ENCODE data around the gene ITPRID1. TPM values are rescaled to one million over a fixed set of nuclear protein-coding genes. Genes with fewer than 3 reads are reported as not detected.
A peak's percentile ranks its signal among the peaks of the same experiment; 100 is the strongest.
"Not testable (repeated sequence)": the region's sequence is repeated elsewhere in the genome, so short reads cannot be mapped to it uniquely, and the experiment has no call there.

The ITPRID1 gene
- total RNA-seq, 1 experiment from 2014 or later: not detected

DNA sequence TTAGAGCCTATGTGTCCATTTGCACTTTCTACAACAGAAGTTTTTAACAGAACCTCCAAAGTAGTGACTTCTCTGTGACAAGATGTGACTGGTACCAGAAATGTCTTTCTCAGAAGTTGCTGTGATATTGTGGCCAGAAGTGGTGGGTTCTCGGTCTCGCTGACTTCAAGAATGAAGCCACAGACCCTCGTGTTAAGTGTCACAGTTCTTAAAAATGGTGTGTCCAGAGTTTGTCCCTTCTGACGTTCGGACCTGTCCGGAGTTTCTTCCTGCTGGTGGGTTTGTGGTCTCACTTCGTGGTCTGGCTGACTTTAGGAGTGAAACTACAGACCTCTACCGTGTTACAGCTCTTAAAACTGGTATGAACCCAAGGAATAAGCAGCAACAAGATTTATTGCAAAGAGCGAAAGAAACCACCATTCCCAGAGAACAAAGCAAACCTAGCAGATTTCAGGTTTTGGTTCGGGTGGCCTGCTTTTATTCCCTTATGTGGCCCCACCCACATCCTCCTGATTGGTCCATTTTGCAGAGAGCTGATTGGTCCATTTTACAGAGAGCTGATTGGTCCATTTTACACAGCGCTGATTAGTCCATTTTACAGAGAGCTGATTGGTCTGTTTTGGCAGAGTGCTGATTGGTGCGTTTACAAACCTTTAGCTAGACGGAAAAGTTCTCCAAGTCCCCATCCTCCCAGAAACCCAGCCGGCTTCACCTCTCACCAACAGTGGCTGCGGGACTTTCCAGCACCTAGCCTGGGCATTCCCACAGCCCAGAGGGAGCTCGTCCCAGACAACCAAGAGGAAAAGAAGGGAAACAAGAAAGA is 3.0 kb downstream of the ITPRID1 start:
- DNase-seq (ENCODE audit: low spot score): no peak

DNA sequence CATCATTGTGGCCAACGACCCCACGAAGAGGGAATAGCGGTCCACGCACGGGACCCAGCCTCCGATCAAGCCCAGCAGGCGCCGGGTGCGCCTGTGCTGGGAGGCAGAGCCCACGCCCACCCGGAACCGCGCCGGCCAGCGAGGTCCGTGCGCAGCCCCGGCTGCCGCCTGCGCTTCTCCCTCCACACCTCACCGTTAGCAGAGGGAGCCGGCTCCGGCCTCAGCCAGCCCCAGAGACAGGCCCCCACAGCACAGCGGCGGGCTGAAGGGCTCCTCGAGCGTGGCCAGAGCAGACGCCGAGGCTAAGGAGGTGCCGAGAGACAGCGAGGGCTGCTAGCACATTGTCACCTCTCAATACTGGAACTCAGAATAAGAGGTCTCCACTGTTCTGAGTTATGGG is 3.6 kb downstream of the ITPRID1 start:
- no peak for DNase-seq (ENCODE audit: low spot score)

DNA sequence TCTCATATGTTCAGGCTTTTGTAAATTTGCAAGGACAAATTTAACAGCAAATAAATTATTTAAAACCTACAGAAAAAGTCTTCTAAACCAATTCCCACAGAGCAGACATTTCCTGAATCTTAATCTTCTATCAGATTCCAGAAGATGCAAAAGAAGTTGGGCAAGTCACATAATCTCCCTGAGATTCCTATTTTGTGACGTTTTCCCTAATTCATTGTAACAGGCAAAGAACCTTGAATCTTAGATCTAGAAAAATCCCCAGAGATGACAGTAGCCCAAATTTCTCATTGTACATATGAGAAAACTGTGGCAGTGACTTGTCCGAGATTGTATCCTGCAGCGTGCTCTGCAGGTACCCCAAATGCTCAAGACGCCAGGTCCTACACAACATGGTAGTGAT is 4.9 kb downstream of the ITPRID1 start:
- DNase-seq (ENCODE audit: low spot score): no peak

DNA sequence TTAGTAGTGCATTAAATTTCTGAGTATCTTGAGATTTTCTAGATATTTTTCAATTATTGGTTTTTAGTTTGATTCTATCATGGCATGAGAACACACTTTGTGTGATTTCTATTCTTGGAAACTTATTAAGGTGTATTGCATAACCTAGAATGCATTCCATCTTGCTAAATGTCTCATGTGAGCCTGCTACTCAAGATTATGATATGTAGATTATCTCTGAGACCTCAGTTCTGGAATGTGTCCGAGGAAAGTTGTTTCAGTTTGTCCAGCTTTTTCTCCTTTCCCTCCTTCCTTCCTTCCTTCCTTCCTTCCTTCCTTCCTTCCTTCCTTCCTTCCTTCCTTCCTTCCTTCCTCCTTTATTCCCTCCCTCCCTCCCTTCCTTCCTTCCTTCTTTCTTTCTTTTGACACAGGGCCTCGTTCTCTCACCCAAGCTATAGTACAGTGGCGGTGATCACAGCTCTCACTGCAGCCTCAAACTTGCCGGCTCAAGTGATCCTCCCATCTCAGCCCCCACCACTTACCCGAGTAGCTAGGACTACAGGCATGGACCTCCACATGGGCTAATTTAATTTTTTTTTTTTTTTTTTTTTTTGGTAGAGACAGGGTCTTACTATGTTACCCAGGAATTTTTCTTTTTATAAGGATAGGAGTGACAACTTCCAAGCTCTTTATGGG is 7.6 kb downstream of the ITPRID1 start:
- no peak for DNase-seq (ENCODE audit: low spot score)

DNA sequence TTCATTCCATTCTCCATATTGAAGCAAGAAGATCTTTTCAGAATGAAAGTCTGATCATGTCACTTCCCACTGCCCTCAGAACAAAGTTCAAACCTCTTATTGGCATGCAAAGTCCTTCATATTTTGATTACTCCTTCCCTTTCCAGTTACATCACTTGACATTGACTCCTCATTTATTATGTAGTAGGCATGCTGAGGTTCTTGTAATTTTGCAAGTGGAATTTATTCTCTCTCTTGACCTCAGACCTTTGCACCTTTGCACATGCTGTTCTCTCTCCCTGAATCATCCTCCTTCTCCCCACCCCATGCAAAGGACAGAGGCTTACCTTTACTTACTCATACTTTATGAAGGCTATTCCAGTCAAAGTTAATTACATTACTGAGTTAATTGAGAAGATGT is 13.0 kb downstream of the ITPRID1 start:
- no peak for DNase-seq (ENCODE audit: low spot score)

DNA sequence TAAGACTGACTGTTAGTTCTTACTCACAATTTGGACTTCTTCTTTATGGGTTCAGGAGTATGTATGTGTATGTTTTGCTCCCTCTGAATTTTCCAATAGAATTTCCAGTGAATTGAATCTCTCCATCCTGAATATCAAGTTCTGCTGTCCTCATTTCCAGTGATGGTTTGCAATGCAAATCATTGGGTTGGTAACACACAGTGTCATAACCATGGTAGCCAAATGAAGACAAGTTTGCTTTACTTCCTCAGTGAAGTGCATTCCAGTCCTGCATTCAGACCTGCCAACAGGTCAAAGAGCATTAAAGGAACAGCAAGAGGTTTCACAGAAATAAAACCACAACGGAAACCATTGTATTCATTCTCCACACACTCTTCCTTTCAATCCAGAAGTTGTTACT is 15.2 kb downstream of the ITPRID1 start:
- no peak for DNase-seq (ENCODE audit: low spot score)

DNA sequence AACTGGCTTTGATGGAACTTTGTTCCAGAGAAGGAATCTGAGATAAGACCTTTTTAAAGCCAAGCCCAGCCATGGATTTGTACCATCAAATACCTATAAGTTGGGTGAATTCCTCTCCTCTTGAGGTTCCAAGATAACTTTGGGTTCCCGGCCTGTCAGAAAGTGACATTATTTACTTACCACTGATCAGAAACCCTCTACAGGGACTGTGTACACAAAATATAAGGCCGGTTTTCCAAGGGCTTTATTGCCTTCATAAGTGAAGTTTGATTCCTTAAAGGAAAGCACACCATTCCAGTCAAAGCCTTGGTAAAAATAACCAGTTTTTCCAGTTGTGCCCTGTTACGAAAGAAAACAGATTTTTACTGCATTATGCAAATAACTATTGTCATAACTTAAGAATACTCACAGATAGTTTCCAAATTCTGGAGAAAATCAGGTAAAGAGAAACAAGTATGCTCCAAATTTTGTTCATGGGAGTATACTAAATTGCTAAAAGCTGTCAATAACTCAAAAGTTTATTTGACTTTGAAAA is 26.8 kb downstream of the ITPRID1 start:
- not testable (repeated sequence) for DNase-seq (ENCODE audit: low spot score)

DNA sequence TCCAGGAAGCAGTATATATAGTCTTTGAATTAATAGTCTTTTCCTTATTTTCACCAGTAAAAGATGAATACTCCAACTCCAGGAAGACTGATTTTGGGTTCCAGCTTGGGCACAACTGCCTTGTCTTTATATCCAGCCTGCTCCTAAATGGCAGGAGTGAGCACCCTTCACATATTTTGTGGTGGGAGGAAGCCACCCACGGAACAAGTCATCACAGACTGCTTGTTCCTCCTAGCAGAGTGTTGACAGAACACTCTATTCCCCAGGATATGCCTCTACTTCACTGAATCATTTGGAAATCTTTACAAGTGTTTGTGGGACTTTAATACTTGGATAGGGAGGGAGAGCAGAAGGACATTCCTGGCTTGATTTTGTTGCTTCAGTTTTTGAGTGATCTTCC is 31.7 kb downstream of the ITPRID1 start:
- no peak for DNase-seq (ENCODE audit: low spot score)

DNA sequence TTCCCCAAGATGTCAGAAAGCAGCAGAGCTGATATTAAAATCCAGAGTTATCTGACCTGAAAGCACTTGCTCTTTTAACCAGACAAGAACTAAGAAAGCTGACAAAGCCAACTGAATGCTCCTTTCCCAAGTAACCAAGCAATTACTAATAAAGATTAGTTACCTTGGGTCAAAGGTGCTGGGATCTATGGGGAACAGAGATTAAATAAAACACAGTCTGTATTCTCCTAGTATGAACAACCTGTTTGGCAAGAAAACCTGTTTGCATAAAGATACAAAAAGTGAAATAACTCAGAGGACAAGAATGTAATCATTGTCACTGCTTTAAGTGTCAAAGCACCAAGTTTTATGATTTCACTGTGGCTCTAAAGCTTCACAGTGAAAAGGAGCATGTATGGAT is 35.7 kb downstream of the ITPRID1 start:
- no peak for DNase-seq (ENCODE audit: low spot score)

DNA sequence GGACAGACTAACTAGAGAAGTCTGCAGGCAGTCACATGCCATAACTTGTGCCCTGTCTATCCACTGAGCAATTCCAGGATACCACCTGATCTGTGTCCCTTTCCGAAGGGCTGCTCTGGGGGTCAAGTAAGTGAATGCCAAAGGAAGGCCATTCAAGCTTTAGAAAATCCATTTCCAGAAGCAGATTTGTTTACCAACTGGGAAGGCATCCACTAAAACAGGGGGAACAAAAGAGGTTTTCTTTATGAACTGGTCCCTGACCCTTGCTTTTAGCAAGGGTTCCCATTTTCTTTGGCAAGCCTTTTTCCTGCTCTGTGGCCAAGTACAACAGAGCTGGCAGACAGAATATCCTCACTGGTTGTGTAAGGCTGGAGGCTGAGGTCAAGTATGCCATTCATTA is 36.5 kb downstream of the ITPRID1 start:
- DNase-seq (ENCODE audit: low spot score): no peak

DNA sequence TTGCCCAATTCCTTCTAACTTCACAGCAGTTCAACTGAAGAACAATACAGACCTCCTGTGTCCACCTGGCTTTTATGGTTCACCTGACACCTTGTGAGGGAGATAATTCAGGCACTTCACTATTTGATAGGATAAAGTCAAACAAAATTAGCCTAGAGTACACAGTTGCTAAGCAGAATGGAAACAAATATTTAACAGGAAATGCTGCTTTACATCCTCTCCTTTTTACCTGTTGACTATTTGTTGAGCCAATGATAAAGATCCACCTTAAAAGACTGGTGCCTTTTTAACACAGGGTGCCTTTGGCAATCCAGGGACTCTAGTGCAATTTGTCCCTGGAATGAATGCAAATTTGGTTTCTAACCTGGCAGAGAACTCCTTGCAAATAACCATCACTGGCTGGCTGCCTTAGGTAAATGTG is 39.8 kb downstream of the ITPRID1 start:
- DNase-seq (ENCODE audit: low spot score): no peak

DNA sequence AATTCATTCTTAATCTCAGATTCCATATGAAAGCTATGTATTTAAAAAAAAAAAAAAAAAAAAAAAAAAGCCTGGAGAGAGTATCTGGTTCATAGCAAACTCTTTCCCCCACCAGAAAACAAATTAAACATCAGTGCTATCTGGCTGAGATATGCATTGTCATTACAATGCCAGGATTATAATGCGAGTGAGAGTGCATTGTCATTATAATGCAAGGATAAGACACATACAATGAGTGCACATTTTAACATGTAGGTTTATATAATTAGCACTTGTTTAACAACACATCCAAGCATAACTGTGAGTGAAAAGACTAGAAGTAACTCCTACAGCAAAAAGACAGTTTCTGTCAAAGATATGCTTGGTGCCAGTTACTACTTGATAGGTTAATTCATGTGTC is 48.1 kb downstream of the ITPRID1 start:
- no peak for DNase-seq (ENCODE audit: low spot score)

DNA sequence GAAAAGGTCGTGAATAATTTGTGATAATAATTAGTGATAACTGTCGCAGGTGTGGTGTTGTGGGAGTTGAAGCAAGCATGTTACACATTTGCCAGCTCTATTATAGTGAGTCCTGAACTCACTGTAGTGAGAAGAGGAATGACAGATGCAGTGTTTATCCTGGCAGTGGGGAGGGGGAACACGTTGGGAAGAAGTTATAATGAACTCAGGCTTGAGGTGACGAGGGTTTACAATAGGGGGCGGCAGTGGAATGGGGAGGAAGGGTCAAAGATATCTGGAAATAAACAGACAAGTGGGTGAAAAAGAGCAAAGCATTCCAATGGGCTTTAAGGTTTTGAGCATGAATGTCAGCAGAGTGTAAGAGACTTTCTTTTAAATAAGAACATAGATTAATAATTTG is 49.6 kb downstream of the ITPRID1 start:
- DNase-seq (ENCODE audit: low spot score): no peak

DNA sequence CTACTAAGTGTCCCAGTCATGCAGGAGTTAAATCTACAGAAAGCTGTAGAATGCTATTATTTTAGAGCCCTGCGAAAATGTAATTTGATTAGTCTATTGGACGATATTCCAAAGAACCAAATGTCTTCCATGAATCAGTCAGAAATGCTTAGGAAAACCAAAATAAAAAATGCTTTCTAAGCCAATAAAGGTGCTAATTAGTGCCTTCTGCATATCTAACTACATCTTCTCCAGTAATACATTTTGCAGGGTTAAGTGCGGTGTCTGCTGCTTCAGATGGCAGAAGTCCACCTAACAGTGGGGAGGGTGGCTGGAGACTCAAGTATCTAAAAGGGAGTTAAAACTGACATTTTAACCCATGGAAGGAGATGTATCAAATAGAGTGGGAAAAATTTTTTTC is 50.1 kb downstream of the ITPRID1 start:
- DNase-seq (ENCODE audit: low spot score): no peak

DNA sequence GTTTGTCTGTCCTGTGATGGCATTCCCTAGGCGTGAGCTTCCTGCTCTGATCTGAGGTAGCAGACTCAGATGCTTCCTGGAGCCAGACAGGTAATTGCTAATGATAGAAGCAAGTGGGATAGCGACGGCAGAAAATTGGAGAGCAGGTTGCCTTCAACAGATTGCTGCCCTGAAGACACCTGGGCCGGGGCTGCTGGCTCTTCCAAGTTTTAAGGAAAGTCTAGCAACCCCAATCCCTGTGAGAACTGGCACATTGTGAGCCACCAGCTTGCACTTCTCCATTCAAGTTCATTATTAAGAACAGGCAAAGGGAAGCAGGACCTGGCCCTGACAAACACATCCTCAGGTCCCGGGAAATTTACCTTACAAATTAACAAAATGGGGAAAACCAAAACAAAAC is 50.8 kb downstream of the ITPRID1 start:
- no peak for DNase-seq (ENCODE audit: low spot score)

DNA sequence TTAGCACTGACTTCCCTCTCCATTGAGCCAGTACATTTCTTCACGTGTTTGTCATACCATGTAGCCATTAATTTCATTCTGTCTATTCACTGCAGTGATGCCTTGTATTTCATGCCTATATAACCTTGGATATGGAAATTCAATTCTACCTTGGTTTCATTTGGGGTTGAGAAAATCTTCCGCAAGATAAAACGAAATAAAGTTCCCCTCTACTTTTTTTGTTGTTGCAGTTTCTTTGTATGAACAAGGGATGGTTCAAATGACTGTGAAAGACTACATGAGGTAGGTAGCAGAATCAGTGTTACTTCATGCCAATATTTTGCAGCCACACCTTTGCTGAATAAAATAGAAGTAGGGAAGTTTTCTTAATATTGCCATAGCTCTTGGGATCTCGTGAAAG is 55.6 kb downstream of the ITPRID1 start:
- no peak for DNase-seq (ENCODE audit: low spot score)

DNA sequence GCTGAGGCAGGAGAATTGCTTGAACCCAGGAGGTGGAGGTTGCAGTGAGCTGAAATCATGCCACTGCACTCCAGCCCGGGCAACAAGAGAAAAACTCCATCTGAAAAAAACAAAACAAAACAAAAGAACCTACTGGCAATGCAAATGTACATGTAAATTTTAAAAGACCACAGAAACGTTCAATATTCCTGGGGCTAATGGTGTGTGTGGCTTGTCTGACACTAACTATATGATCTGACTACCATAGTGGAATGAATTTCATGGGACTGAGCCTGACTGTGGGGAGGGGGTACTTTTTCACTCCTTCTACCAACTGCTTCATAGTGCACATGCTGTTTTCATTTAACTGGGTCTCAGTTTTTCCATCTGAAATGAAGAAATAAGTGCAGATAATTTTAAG is 69.6 kb downstream of the ITPRID1 start:
- no peak for DNase-seq (ENCODE audit: low spot score)

DNA sequence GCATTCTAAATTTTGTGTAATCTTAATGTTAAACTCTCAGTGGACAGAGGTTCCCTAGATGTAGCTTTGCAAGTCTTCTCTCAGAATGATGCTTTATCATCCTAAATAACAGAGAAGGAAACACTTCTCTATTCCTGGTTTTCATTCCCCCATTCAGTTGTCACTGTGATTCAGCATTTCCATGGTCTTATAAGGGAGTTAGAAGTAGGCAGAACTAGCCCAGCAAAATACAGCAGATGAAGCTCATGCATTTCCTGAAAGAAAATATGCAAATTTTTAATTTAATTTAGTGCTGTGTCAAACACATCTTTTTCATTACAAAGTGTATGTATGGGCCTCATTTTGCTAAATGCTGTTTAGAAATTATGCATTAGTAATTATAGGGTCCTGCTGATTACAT is 70.1 kb downstream of the ITPRID1 start:
- no peak for DNase-seq (ENCODE audit: low spot score)

DNA sequence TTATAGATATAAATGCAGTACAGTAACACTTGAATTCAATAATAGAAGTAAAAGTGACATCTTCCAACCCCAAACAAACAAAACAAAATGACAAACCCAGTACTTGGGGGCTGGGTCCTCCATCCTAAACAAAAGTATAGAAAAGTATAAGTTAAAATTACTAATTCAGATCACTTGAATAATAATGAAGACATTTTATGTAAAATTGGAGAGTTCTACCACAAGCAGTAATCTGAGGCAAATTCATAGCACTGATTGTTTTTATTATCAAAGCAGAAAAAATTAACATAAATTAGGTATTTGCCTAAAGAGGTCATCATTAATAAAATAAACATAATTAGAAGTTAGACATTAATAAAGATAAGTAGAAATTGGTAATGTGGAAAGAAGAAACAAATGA is 81.5 kb downstream of the ITPRID1 start:
- no peak for DNase-seq (ENCODE audit: low spot score)

DNA sequence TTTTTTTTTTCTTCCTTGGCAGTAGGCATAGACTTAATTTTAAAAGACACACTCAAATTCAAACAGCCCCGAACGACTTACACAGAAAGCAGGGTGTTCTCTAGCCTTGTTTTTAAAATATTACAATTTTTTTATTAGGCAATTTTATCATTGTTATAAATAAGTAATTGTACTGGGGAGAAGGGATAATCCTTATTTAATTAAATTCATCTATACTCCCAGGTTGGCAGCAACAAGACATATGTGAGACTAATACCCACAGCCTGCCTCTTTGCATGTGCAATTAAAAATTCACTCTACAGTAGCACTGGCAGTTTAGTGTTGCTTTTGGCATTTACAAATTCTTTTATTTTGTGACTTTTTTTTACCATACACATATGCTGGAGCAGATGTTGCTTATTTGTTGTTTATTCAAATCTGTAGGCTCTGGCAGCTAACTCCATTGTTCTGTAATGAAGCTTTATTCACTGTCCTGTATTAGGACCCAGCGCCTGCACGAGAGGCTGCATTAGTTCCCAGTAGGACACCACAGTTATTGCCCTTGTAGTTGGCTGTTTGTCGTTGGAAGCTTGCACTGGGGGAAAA is 88.2 kb downstream of the ITPRID1 start:
- DNase-seq (ENCODE audit: low spot score): no peak

DNA sequence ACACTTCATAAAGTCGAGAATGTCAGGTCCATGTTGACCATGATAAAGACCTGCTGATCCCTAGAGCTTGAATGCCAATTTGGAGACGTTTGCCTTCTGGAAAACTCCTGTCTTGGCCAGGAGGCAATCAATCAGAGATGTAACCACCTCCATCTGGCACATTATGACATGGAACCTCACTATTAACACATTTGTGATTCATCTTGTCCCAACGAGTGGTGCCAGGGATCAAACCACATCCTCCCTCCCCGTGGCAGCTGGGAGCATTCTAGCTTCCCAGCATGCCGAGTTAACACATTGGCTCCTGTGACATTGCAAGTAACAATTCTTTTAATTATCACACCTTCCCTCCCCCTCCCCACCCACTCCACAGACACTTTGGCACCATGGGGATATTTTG is 89.2 kb downstream of the ITPRID1 start:
- DNase-seq (ENCODE audit: low spot score): peak; percentile 87

DNA sequence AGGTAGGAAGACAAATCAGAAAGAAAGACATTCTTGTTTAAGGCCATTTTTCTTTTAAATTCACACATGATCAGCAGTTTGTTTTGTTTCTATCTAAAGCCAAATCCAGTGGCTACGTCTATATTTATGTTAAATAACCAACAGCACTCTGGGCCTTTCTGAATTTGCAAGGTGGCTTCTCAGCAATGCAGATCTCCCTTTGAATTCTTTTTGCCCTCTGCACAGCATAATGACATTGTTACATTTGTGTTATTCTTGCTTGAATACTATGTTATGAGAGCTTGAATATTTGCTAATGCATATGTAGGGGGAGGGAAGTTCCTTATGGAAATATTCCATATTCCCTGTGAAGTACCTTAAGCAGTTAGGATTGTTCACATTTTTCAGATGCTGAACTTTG is 99.7 kb downstream of the ITPRID1 start:
- no peak for DNase-seq (ENCODE audit: low spot score)

DNA sequence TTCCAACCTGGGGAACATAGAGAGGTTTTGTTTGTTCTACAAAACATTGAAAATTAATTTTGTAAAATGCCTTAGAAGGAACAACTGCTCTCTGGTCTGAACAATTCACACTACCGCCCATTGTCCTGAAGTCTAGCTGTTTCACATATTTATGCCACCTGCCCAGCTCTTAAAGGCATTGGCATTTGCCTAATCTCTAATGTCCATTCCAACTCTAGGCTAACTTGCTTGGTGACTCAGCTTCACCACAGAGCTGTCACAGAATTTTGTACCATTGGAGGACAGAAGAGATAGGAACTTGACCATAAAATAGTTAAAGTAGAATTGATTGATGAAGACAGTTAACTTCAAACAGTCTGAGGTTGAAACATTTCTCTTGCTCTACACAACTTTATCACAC is 119.6 kb downstream of the ITPRID1 start:
- no peak for DNase-seq (ENCODE audit: low spot score)

Data from A172 (cell line).